H1 (cell line): ENCODE data around the gene ALG3. TPM values are rescaled to one million over a fixed set of nuclear protein-coding genes. Genes with fewer than 3 reads are reported as not detected.
A peak's percentile ranks its signal among the peaks of the same experiment; 100 is the strongest.

Source experiments
- CTCF ChIA-PET: fragments of 300-600 bp; sonication (Branson Sonifier 250); formaldehyde crosslinking; loops from one replicate; lab custom pipeline; 2021; ENCODE audit not compliant: partially characterized antibody; lab: Charles Lee
- POLR2A ChIA-PET: fragments of 300-600 bp; sonication (Branson Sonifier 250); formaldehyde crosslinking; loops from one replicate; lab custom pipeline; 2021; ENCODE audit warnings: inconsistent platforms; ENCODE audit not compliant: partially characterized antibody; lab: Charles Lee
- DNase-seq, 2 experiments: peaks; one replicate each; pipeline versions ENCODE4 v3.0.0 to v3.0.0-alpha.2; 2010 to 2022; ENCODE audit warnings: low spot score in 2 of 2, low read depth in 1 of 2, mixed read lengths in 1 of 2
- FAIRE-seq: peaks from 2 replicates; lab custom pipeline; 2011; peaks lifted over from hg19 to GRCh38; lab: Jason Lieb, UNC
- H2AFZ ChIP-seq: 2 replicates; pipeline ENCODE4 v1.8.1; 2012; ENCODE audit warnings: low read length, inconsistent platforms
- H2AK5ac ChIP-seq: 2 replicates; pipeline ENCODE4 v1.6.1; 2013; ENCODE audit warnings: low read depth, low read length
- H2BK120ac ChIP-seq: replicated peaks from 2 replicates; pipeline ENCODE3; 2013; ENCODE audit warnings: low read depth, low read length, inconsistent platforms
- H2BK12ac ChIP-seq: 2 replicates; pipeline ENCODE4 v1.6.1; 2013; ENCODE audit warnings: low read depth, low read length
- H2BK15ac ChIP-seq: 2 replicates; pipeline ENCODE4 v1.6.1; 2013; ENCODE audit warnings: low read length
- H2BK20ac ChIP-seq: 2 replicates; pipeline ENCODE4 v1.6.1; 2013; ENCODE audit warnings: low read length
- H2BK5ac ChIP-seq: 2 replicates; pipeline ENCODE4 v1.6.1; 2013; ENCODE audit warnings: low read depth, low read length
- H3K14ac ChIP-seq: 2 replicates; pipeline ENCODE4 v1.6.1; 2013; ENCODE audit warnings: inconsistent platforms; ENCODE audit not compliant: insufficient read length
- H3K18ac ChIP-seq: 2 replicates; pipeline ENCODE4 v1.6.1; 2013; ENCODE audit warnings: low read length; ENCODE audit errors: extremely low read depth
- H3K23ac ChIP-seq: 2 replicates; pipeline ENCODE4 v1.6.1; 2013; ENCODE audit warnings: inconsistent platforms; ENCODE audit not compliant: insufficient read length
- H3K23me2 ChIP-seq: 2 replicates; pipeline ENCODE4 v1.6.1; 2013; ENCODE audit warnings: low read depth, low read length
- H3K27ac ChIP-seq: 2 replicates; pipeline ENCODE4 v1.6.1; 2011; ENCODE audit warnings: low read depth, low read length, inconsistent platforms
- H3K27me3 ChIP-seq, 4 experiments: replicated peaks in 1 of 4; 1 replicate in 1 of 4; 2 replicates in 3 of 4; pipeline versions ENCODE4 v1.6.1 to v1.8.1; 2011 to 2013; ENCODE audit warnings: low read length in 3 of 4, mild to moderate bottlenecking in 3 of 4, inconsistent platforms in 2 of 4, mixed read lengths in 2 of 4, moderate library complexity in 1 of 4; ENCODE audit not compliant: control insufficient read depth in 3 of 4, insufficient read depth in 3 of 4; ENCODE audit errors: extremely low read depth in 1 of 4
- H3K36me3 ChIP-seq, 4 experiments: 2 replicates each; pipeline versions ENCODE4 v1.6.1 to v1.8.1; 2011 to 2013; ENCODE audit warnings: mild to moderate bottlenecking in 4 of 4, low read length in 3 of 4, moderate library complexity in 2 of 4, control low read depth in 1 of 4, inconsistent platforms in 1 of 4; ENCODE audit not compliant: insufficient read depth in 4 of 4, control insufficient read depth in 2 of 4
- H3K4ac ChIP-seq: replicated peaks from 2 replicates; pipeline ENCODE3; 2013; ENCODE audit warnings: low read length, low read depth, mixed read lengths, inconsistent platforms; ENCODE audit not compliant: insufficient read length
- H3K4me1 ChIP-seq, 4 experiments: replicated peaks in 1 of 4; 1 replicate in 1 of 4; 2 replicates in 3 of 4; pipeline versions ENCODE4 v1.6.1 to v1.8.1; 2011 to 2013; ENCODE audit warnings: low read length in 3 of 4, inconsistent platforms in 2 of 4, mixed read lengths in 1 of 4; ENCODE audit not compliant: insufficient read depth in 4 of 4, control insufficient read depth in 3 of 4
- H3K4me2 ChIP-seq, 2 experiments: 2 replicates each; pipeline versions ENCODE4 v1.6.1 to v1.8.1; 2011 to 2013; ENCODE audit warnings: low read depth in 2 of 2, low read length in 2 of 2, control low read depth in 1 of 2, inconsistent platforms in 1 of 2, mild to moderate bottlenecking in 1 of 2; ENCODE audit not compliant: insufficient read depth in 1 of 2
- H3K4me3 ChIP-seq, 4 experiments: fragments of 200-600, 300-600 bp in 1 of 4; sonication (generic), shearing (Covaris generic), sonication (Bioruptor Twin) in 1 of 4; 2 replicates each; pipeline versions ENCODE4 v1.5.1 to v1.8.1; 2011 to 2016; ENCODE audit warnings: low read length in 4 of 4, low read depth in 3 of 4, control low read depth in 2 of 4, inconsistent platforms in 2 of 4, mild to moderate bottlenecking in 2 of 4, mixed read lengths in 1 of 4, moderate library complexity in 1 of 4; ENCODE audit not compliant: insufficient read depth in 2 of 4; ENCODE audit errors: extremely low read depth in 1 of 4
- H3K56ac ChIP-seq: replicated peaks from 2 replicates; pipeline ENCODE3; 2013; ENCODE audit warnings: low read depth, mild to moderate bottlenecking, mixed read lengths, low read length, inconsistent platforms; ENCODE audit not compliant: insufficient read length
- H3K79me1 ChIP-seq: 2 replicates; pipeline ENCODE4 v1.6.1; 2013; ENCODE audit warnings: low read depth, low read length, control low read depth
- H3K79me2 ChIP-seq, 2 experiments: 2 replicates each; pipeline versions ENCODE4 v1.6.1 to v1.8.1; 2012 to 2013; ENCODE audit warnings: low read length in 2 of 2, mild to moderate bottlenecking in 2 of 2, inconsistent platforms in 1 of 2; ENCODE audit not compliant: insufficient read depth in 2 of 2, control insufficient read depth in 1 of 2
- H3K9ac ChIP-seq, 4 experiments: replicated peaks in 1 of 4; 1 replicate in 1 of 4; 2 replicates in 3 of 4; pipeline versions ENCODE4 v1.6.1 to v1.8.1; 2011 to 2013; ENCODE audit warnings: low read depth in 3 of 4, low read length in 3 of 4, control low read depth in 2 of 4, mild to moderate bottlenecking in 2 of 4, moderate library complexity in 2 of 4, inconsistent platforms in 1 of 4; ENCODE audit errors: extremely low read depth in 1 of 4
- H3K9me3 ChIP-seq, 2 experiments: 2 replicates each; pipeline versions ENCODE4 v1.6.1 to v1.8.1; 2012 to 2013; ENCODE audit warnings: mild to moderate bottlenecking in 2 of 2, moderate library complexity in 2 of 2, control low read depth in 1 of 2, inconsistent platforms in 1 of 2, low read depth in 1 of 2, low read length in 1 of 2, mixed read lengths in 1 of 2; ENCODE audit not compliant: insufficient read depth in 2 of 2
- H4K20me1 ChIP-seq, 2 experiments: replicated peaks in 1 of 2; 2 replicates each; pipeline versions ENCODE3 to v1.8.1; 2011 to 2013; ENCODE audit warnings: inconsistent platforms in 2 of 2, low read length in 2 of 2, mild to moderate bottlenecking in 1 of 2; ENCODE audit not compliant: insufficient read depth in 2 of 2, control insufficient read depth in 1 of 2
- H4K5ac ChIP-seq: 2 replicates; pipeline ENCODE4 v1.6.1; 2013; ENCODE audit warnings: low read length, low read depth, mixed read lengths, inconsistent platforms; ENCODE audit not compliant: insufficient read length
- H4K8ac ChIP-seq: 2 replicates; pipeline ENCODE4 v1.8.0; 2013; ENCODE audit warnings: mild to moderate bottlenecking, moderate library complexity, low read length, inconsistent platforms; ENCODE audit not compliant: insufficient read depth; ENCODE audit errors: extremely low read depth
- H4K91ac ChIP-seq: replicated peaks from 2 replicates; pipeline ENCODE3; 2013; ENCODE audit warnings: low read length, mixed read lengths, inconsistent platforms; ENCODE audit not compliant: insufficient read length
- CBX5 ChIP-seq: fragments of 300-800, 300-1000 bp; sonication (generic); IDR thresholded peaks from 2 replicates; pipeline ENCODE4 v1.7.1; 2016; ENCODE audit warnings: antibody characterized with exemption, low read length, low read depth
- JUND ChIP-seq: IDR thresholded peaks from 2 replicates; pipeline ENCODE4 v1.6.1; 2011; ENCODE audit warnings: mild to moderate bottlenecking, improper control_type of control experiment, low read length
- KDM4A ChIP-seq: IDR thresholded peaks from one replicate; pipeline ENCODE4 v1.7.1; 2012; ENCODE audit warnings: low read depth, mild to moderate bottlenecking, moderate library complexity, low read length, inconsistent platforms; ENCODE audit not compliant: severe bottlenecking
- KDM5A ChIP-seq: fragments of 200-600 bp; IDR thresholded peaks from 2 replicates; pipeline ENCODE4 v1.7.1; 2012; ENCODE audit warnings: mild to moderate bottlenecking, low read length, inconsistent platforms, mixed read lengths
- RNF2 ChIP-seq: fragments of 200-900, 300-1000 bp; sonication (generic); IDR thresholded peaks from 2 replicates; pipeline ENCODE4 v1.7.1; 2016; ENCODE audit warnings: borderline replicate concordance, low read depth, mild to moderate bottlenecking, antibody characterized with exemption, low read length; ENCODE audit not compliant: poor library complexity, severe bottlenecking; ENCODE audit errors: missing control alignments
- RXRA ChIP-seq: IDR thresholded peaks from 2 replicates; pipeline ENCODE4 v1.6.1; 2011; ENCODE audit warnings: low read depth, mild to moderate bottlenecking, low read length, moderate library complexity; ENCODE audit not compliant: insufficient read depth
- TAF7 ChIP-seq: optimal IDR thresholded peaks from 2 replicates; pipeline ENCODE3; 2011; ENCODE audit warnings: low read depth, mild to moderate bottlenecking, inconsistent platforms, low read length, moderate library complexity, borderline replicate concordance
- ZNF274 ChIP-seq: IDR thresholded peaks from 2 replicates; pipeline ENCODE4 v1.7.0; 2012; ENCODE audit warnings: low read length, borderline replicate concordance; ENCODE audit errors: extremely low read depth
- WGBS, 2 experiments: shearing (Covaris generic) in 1 of 2; methylation state at CpG; one replicate each; pipeline versions ENCODE4 v1.1.6 to v1.1.7; 2013 to 2015; ENCODE audit warnings: low lambda C conversion rate in 2 of 2, mixed read lengths in 2 of 2, inconsistent platforms in 1 of 2, low coverage in 1 of 2, missing lambda C conversion rate in 1 of 2; ENCODE audit not compliant: insufficient replicate concordance in 2 of 2, insufficient coverage in 1 of 2, insufficient read length in 1 of 2; ENCODE audit errors: extremely low coverage in 1 of 2, missing lambda C conversion rate in 1 of 2; 5-methylcytosine and 5-hydroxymethylcytosine counted together
- polyA plus RNA-seq, 7 experiments: library from polyadenylated mRNA; depleted of rRNA in 3 of 7; stranded (reverse) in 5 of 7; unstranded in 2 of 7; fragments of >200 nt in 5 of 7; fragments of 200-250 nt in 2 of 7; gene quantifications; 1 replicate in 5 of 7; 2 replicates in 1 of 7; 4 replicates in 1 of 7; pipeline versions ENCODE4 v1.2.1 to v1.2.3, GENCODE V29; 2011 to 2013; ENCODE audit warnings: missing spikeins in 2 of 7, mixed read lengths in 2 of 7
- total RNA-seq: library from RNA; stranded (reverse); fragmentation: NEBNext Ultra II Directional; extraction: Animal tissue kit (Norgen Biotek cat#: 25700); gene quantifications from 2 replicates; pipeline ENCODE4 v1.2.1, GENCODE V29; 2021

ALG3 gene
- total and polyA plus RNA-seq, 2 of the 8 experiments (the other 6 are each of a cell fraction or from before 2014, with no cell fraction given), result 54.6 to 148 TPM

DNA sequence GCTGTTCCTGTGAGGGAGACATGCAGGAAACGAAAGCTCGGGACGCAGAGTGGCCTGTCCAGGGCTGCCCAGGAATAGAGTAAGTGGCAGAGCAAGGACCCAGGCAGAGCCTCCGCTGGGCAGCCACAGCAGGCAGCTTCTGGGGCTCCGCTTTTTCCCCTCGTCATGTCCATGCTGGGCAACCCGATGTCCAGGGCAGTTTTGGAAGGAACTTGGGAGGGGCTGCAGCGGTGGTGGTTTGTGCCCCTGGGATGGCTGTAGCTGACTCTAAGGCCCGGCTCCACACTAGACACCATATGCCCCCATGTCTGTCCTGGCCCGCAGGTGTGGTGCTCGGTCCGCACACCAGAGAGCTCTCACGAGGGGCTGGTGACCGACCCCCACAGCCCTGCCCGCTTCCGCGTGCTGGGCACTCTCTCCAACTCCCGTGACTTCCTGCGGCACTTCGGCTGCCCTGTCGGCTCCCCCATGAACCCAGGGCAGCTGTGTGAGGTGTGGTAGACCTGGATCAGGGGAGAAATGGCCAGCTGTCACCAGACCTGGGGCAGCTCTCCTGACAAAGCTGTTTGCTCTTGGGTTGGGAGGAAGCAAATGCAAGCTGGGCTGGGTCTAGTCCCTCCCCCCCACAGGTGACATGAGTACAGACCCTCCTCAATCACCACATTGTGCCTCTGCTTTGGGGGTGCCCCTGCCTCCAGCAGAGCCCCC, 43.1 kb upstream of the ALG3 start:
- no peaks in the 10 kb centered on the region for H3K79me1 ChIP-seq
- WGBS, 2 experiments, result 92% methylated on average over 20 of the region's 21 CpGs; no CpG with 5 or more reads in 1 of the 2 experiments
- H2BK120ac ChIP-seq, result no peak overlapping the region
- H3K23ac ChIP-seq, result no peak overlapping the region
- H3K18ac ChIP-seq, result no peak overlapping the region
- H3K27ac ChIP-seq, result no peak overlapping the region
- H3K23me2 ChIP-seq, result no peaks in the 10 kb centered on the region
- H2BK12ac ChIP-seq, result no peak overlapping the region
- H3K9me3 ChIP-seq, result no peaks in the 10 kb centered on the region
- peak overlapping the region in 2 of 4 experiments; percentile 2 to 37; a peak in 2 of 7 replicates for H3K9ac ChIP-seq
- CTCF ChIA-PET, result interaction anchor here (0.6 to 8.3 kb wide), 10 partner anchors 9 to 394 kb away, joined by 3 to 52 read pairs (median 4); partner anchors contain the start of genes EEF1AKMT4 and VWA5B2
- H2AFZ ChIP-seq, result no peak overlapping the region
- FAIRE-seq, result no peak
- H4K8ac ChIP-seq, result no peak overlapping the region; the same call in 1 of the 2 replicates
- POLR2A ChIA-PET, result interaction anchor here (0.6 to 1.3 kb wide), 3 partner anchors 29 to 71 kb away, joined by 3 read pairs; no protein-coding TSS in a partner anchor
- H3K36me3 ChIP-seq, result no peaks in the 10 kb centered on the region
- no peak overlapping the region; the same call in 1 of the 2 replicates for H2BK15ac ChIP-seq
- DNase-seq, result no peak
- no peak overlapping the region for H2AK5ac ChIP-seq
- no peak for TF ChIP-seq ZNF274
- TF ChIP-seq KDM4A, result no peak
- TF ChIP-seq KDM5A, result no peak
- TF ChIP-seq JUND, result no peak
- TF ChIP-seq CBX5, result no peak
- no peak for TF ChIP-seq RXRA
- TF ChIP-seq TAF7, result no peak
- no peak for TF ChIP-seq RNF2
- TF ChIP-seq, all 59 proteins: peak for 0
- Histone ChIP-seq H3K79me2 (no peaks in the 10 kb centered on the region), H3K4me1 (no peaks in the 10 kb centered on the region), H3K27me3 (no peaks in the 10 kb centered on the region), H4K5ac (no peak overlapping the region), H3K4me2 (no peak overlapping the region), H4K91ac (no peak overlapping the region), H3K4me3 (no peak overlapping the region), H3K14ac (no peak overlapping the region), H2BK20ac (no peak overlapping the region), H3K56ac (no peak overlapping the region), H2BK5ac (no peak overlapping the region), H4K20me1 (no peaks in the 10 kb centered on the region), H3K4ac (no peak overlapping the region)
